A549 (cell line): ENCODE results near the gene DRGX. TPM values are rescaled to one million over a fixed set of nuclear protein-coding genes. Genes with fewer than 3 reads are reported as not detected.

ENCODE experiments used
- ATAC-seq, 2 experiments: fragments of 200-7000 bp in 1 of 2; fragments of >200 bp in 1 of 2; cut with Nextera tagmentation in 1 of 2; cut with Tn5 transposase in 1 of 2; 3 replicates each; pipeline versions ENCODE4 v1.8.0 to v1.9.1; 2018 to 2020; ENCODE audit warnings: mild to moderate bottlenecking in 1 of 2, moderate library complexity in 1 of 2
- CTCF ChIA-PET: fragments of 300-600 bp; sonication (Branson Sonifier 250); formaldehyde crosslinking; extraction: SDS; loops from one replicate; lab custom pipeline; 2021; ENCODE audit warnings: antibody characterized with exemption, inconsistent platforms; lab: Yijun Ruan, JAX
- POLR2A ChIA-PET: fragments of 350-600 bp; formaldehyde crosslinking; extraction: SDS; loops from one replicate; lab custom pipeline; 2021; ENCODE audit warnings: antibody characterized with exemption, inconsistent platforms; lab: Yijun Ruan, JAX
- DNase-seq, 2 experiments: peaks; one replicate each; pipeline versions ENCODE4 v3.0.0 to v3.0.0-alpha.2; 2011 to 2016; ENCODE audit warnings: low read depth in 1 of 2, low spot score in 1 of 2
- FAIRE-seq: peaks from 2 replicates; lab custom pipeline; 2011; peaks lifted over from hg19 to GRCh38; lab: Jason Lieb, UNC
- H3K27ac ChIP-seq, 2 experiments: fragments of >200 bp; sonication (Bioruptor Twin); formaldehyde crosslinking; 3 replicates each; pipeline ENCODE4 v1.5.1; 2016 to 2017
- H3K4me1 ChIP-seq: fragments of >200 bp; sonication (Bioruptor Twin); formaldehyde crosslinking; 3 replicates; pipeline ENCODE4 v1.6.1; 2016
- H3K4me2 ChIP-seq: fragments of >200 bp; sonication (Bioruptor Twin); formaldehyde crosslinking; 3 replicates; pipeline ENCODE4 v1.6.1; 2016
- H3K4me3 ChIP-seq: fragments of >200 bp; sonication (Bioruptor Twin); formaldehyde crosslinking; 3 replicates; pipeline ENCODE4 v1.5.1; 2016
- H3K9me3 ChIP-seq: fragments of >200 bp; sonication (Bioruptor Twin); formaldehyde crosslinking; 3 replicates; pipeline ENCODE4 v1.6.1; 2016
- ATOH8 ChIP-seq: fragments of 250-450 bp; sonication (Bioruptor Pico); IDR thresholded peaks from 2 replicates; pipeline ENCODE4 v1.5.0; 2020; ENCODE audit warnings: low read depth, mild to moderate bottlenecking, moderate library complexity
- CEBPB ChIP-seq, 2 experiments: fragments of >200 bp in 1 of 2; sonication (Bioruptor Twin) in 1 of 2; formaldehyde crosslinking in 1 of 2; IDR thresholded peaks; 2 replicates each; pipeline ENCODE4 v1.6.1; 2012 to 2016
- EHMT2 ChIP-seq: fragments of 200-600 bp; sonication (generic); IDR thresholded peaks from 2 replicates; pipeline ENCODE4 v1.6.1; 2016; ENCODE audit warnings: antibody characterized with exemption, low read depth, mild to moderate bottlenecking, moderate library complexity
- FOXS1 ChIP-seq: fragments of 250-450 bp; sonication (Bioruptor Pico); IDR thresholded peaks from 2 replicates; pipeline ENCODE4 v1.5.0; 2020; ENCODE audit warnings: mild to moderate bottlenecking, moderate library complexity
- HEYL ChIP-seq: fragments of 250-450 bp; sonication (Bioruptor Pico); IDR thresholded peaks from 2 replicates; pipeline ENCODE4 v1.8.0; 2021; ENCODE audit warnings: mild to moderate bottlenecking, moderate library complexity
- HOXA7 ChIP-seq: fragments of 250-450 bp; sonication (Bioruptor Pico); IDR thresholded peaks from 2 replicates; pipeline ENCODE4 v1.5.0; 2020; ENCODE audit warnings: mild to moderate bottlenecking, moderate library complexity
- HOXB13 ChIP-seq: fragments of 250-450 bp; sonication (Bioruptor Pico); IDR thresholded peaks from 2 replicates; pipeline ENCODE4 v1.5.0; 2020; ENCODE audit warnings: low read depth, mild to moderate bottlenecking, moderate library complexity
- JUN ChIP-seq, 2 experiments: fragments of >200 bp; sonication (Bioruptor Twin); formaldehyde crosslinking; IDR thresholded peaks; 2 replicates in 1 of 2; 3 replicates in 1 of 2; pipeline ENCODE4 v1.6.1; 2016 to 2017
- KDM1A ChIP-seq: fragments of 200-600 bp; sonication (generic); IDR thresholded peaks from 2 replicates; pipeline ENCODE4 v1.6.1; 2016; ENCODE audit warnings: low read depth, mild to moderate bottlenecking
- KDM5A ChIP-seq: fragments of 200-600 bp; sonication (generic); IDR thresholded peaks from 2 replicates; pipeline ENCODE4 v1.6.1; 2016; ENCODE audit warnings: antibody characterized with exemption, mild to moderate bottlenecking
- MYC ChIP-seq: IDR thresholded peaks from 2 replicates; pipeline ENCODE4 v1.6.1; 2012; ENCODE audit warnings: mild to moderate bottlenecking, inconsistent platforms, low read length, improper control_type of control experiment, borderline replicate concordance
- NPAS2 ChIP-seq: fragments of 250-450 bp; sonication (Bioruptor Pico); IDR thresholded peaks from 2 replicates; pipeline ENCODE4 v1.8.0; 2022; ENCODE audit warnings: mild to moderate bottlenecking, moderate library complexity, borderline replicate concordance
- NR3C1 ChIP-seq: fragments of >200 bp; sonication (Bioruptor Twin); formaldehyde crosslinking; IDR thresholded peaks from 3 replicates; pipeline ENCODE4 v1.6.1; 2017
- PBX3 ChIP-seq: IDR thresholded peaks from 2 replicates; pipeline ENCODE4 v1.6.1; 2012
- POLR2A ChIP-seq: IDR thresholded peaks from 2 replicates; pipeline ENCODE4 v1.6.1; 2012; ENCODE audit warnings: mild to moderate bottlenecking, low read length
- POLR2AphosphoS2 ChIP-seq: conservative IDR thresholded peaks from 2 replicates; pipeline ENCODE4 v1.6.1; 2012; ENCODE audit warnings: low read length, improper control_type of control experiment, inconsistent platforms
- RNF2 ChIP-seq: fragments of 200-600 bp; sonication (generic); IDR thresholded peaks from 2 replicates; pipeline ENCODE4 v1.6.1; 2016; ENCODE audit warnings: low read depth, mild to moderate bottlenecking, antibody characterized with exemption, moderate library complexity, borderline replicate concordance
- SMC3 ChIP-seq: fragments of >200 bp; sonication (Bioruptor Twin); formaldehyde crosslinking; IDR thresholded peaks from 3 replicates; pipeline ENCODE4 v1.6.1; 2018; ENCODE audit warnings: inconsistent platforms
- ZC3H11A ChIP-seq: fragments of 450-650 bp; IDR thresholded peaks from 2 replicates; pipeline ENCODE4 v1.6.1; 2014; ENCODE audit warnings: antibody characterized with exemption, mild to moderate bottlenecking
- ZNF302 ChIP-seq: fragments of 250-450 bp; sonication (Bioruptor Pico); IDR thresholded peaks from 2 replicates; pipeline ENCODE4 v1.9.0; 2021; ENCODE audit warnings: inconsistent platforms, mild to moderate bottlenecking, moderate library complexity
- WGBS: methylation state at CpG from one replicate; pipeline ENCODE4 v1.1.6; 2017; ENCODE audit errors: missing lambda C conversion rate; 5-methylcytosine and 5-hydroxymethylcytosine counted together
- polyA plus RNA-seq, 4 experiments: library from polyadenylated mRNA; depleted of rRNA in 3 of 4; stranded (reverse); fragments of >200 nt; fragmentation: RNase III in 1 of 4; extraction: RNeasy Plus Mini Kit Qiagen cat#74134 plus additional on column Dnase treatment in 1 of 4; gene quantifications; 2 replicates in 3 of 4; 3 replicates in 1 of 4; pipeline ENCODE4 v1.2.3, GENCODE V29; 2011 to 2017
- TF ChIP-seq, protein P1 (sequence below): fragments of >200 bp; sonication (Bioruptor Twin); formaldehyde crosslinking; IDR thresholded peaks from 3 replicates; pipeline ENCODE4 v1.5.1; 2016
- TF ChIP-seq, protein P2 (sequence below): fragments of 450-650 bp; IDR thresholded peaks from 2 replicates; pipeline ENCODE4 v1.6.1; 2014; ENCODE audit warnings: antibody characterized with exemption

DRGX gene
- polyA plus RNA-seq, 2 of the 4 experiments (the other 2 are of a cell fraction), result not detected

GRCh38 chr10:49344840-49345239 lies 51.0 kb downstream of the DRGX start:
- Histone ChIP-seq H3K27ac (no peak overlapping the region), H3K4me2 (no peak overlapping the region), H3K9me3 (no peaks in the 10 kb centered on the region; the same call in 2 of the 3 replicates), H3K4me1 (no peaks in the 10 kb centered on the region), H3K4me3 (no peak overlapping the region)
- TF ChIP-seq EHMT2, result no peak
- TF ChIP-seq RNF2, result no peak
- TF ChIP-seq JUN (IDR thresholded peaks at IDR 0.05), result no peak
- TF ChIP-seq NPAS2 (CRISPR knock-in tag), result no peak
- no peak for TF ChIP-seq ATOH8
- no peak for TF ChIP-seq FOXS1 (CRISPR knock-in tag)
- TF ChIP-seq POLR2AphosphoS2, result no peak
- ChIA-PET POLR2A (no interaction called here), CTCF (no interaction called here)
- FAIRE-seq (no peak), ATAC-seq (no peak), DNase-seq (no peak)
- 34% methylated on average over 2 of the region's 2 CpGs for WGBS

DNA sequence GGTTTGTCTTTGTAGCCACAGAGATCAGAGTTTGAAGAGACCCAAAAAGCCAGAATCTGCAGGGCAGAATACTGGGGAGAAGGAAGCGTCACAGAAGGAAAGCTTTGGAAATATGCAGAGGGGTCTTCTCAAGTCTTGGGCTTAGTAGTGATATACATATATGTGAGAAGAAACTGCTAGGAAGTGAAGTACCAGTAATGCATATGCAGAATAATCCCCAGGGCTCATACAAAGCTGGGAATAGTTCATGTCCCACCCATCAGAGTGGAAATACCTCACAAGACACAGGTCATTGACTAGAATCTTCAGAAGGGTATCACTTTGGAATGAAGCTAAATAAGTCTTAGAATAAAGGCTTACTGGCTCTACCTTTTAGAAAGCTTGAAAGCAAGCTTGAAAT lies 57.3 kb downstream of the DRGX start:
- ATAC-seq, result no peak
- 28% methylated on average over 1 of the region's 1 CpG for WGBS
- H3K27ac ChIP-seq, result no peak overlapping the region
- no peaks in the 10 kb centered on the region for H3K4me1 ChIP-seq
- FAIRE-seq, result no peak
- TF ChIP-seq HEYL (CRISPR knock-in tag), result no peak
- no peak for TF ChIP-seq CEBPB (IDR thresholded peaks at IDR 0.05)
- no peak for TF ChIP-seq HOXB13
- no peak for TF ChIP-seq MYC
- no peak for TF ChIP-seq NR3C1
- TF ChIP-seq FOXS1 (CRISPR knock-in tag), result no peak
- TF ChIP-seq, protein P1, sequence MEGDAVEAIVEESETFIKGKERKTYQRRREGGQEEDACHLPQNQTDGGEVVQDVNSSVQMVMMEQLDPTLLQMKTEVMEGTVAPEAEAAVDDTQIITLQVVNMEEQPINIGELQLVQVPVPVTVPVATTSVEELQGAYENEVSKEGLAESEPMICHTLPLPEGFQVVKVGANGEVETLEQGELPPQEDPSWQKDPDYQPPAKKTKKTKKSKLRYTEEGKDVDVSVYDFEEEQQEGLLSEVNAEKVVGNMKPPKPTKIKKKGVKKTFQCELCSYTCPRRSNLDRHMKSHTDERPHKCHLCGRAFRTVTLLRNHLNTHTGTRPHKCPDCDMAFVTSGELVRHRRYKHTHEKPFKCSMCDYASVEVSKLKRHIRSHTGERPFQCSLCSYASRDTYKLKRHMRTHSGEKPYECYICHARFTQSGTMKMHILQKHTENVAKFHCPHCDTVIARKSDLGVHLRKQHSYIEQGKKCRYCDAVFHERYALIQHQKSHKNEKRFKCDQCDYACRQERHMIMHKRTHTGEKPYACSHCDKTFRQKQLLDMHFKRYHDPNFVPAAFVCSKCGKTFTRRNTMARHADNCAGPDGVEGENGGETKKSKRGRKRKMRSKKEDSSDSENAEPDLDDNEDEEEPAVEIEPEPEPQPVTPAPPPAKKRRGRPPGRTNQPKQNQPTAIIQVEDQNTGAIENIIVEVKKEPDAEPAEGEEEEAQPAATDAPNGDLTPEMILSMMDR, result no peak
- no peak for TF ChIP-seq KDM5A
- no peak for TF ChIP-seq NPAS2 (CRISPR knock-in tag)
- TF ChIP-seq, protein P2, sequence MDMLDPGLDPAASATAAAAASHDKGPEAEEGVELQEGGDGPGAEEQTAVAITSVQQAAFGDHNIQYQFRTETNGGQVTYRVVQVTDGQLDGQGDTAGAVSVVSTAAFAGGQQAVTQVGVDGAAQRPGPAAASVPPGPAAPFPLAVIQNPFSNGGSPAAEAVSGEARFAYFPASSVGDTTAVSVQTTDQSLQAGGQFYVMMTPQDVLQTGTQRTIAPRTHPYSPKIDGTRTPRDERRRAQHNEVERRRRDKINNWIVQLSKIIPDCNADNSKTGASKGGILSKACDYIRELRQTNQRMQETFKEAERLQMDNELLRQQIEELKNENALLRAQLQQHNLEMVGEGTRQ, result no peak
- no peak for TF ChIP-seq POLR2A
- no peak for DNase-seq
- H3K9me3 ChIP-seq, result no peaks in the 10 kb centered on the region
- ChIA-PET CTCF (interaction anchor here (1.1 to 1.3 kb wide), 2 partner anchors 61 to 68 kb away, joined by 3 read pairs; no protein-coding TSS in a partner anchor), POLR2A (no interaction called here)
- H3K4me2 ChIP-seq, result no peak overlapping the region
- no peak overlapping the region for H3K4me3 ChIP-seq

- TF ChIP-seq POLR2A (no peak), NR3C1 (no peak), SMC3 (no peak), ZNF302 (CRISPR knock-in tag) (no peak), JUN (IDR thresholded peaks at IDR 0.05) (no peak), PBX3 (no peak), KDM1A (no peak), HOXA7 (CRISPR knock-in tag) (no peak), HOXB13 (no peak), ZC3H11A (no peak)
- TF ChIP-seq, protein P1, result no peak
- no peak for ATAC-seq
- no peak for DNase-seq
- Histone ChIP-seq H3K4me2 (no peak overlapping the region), H3K27ac (no peak overlapping the region), H3K9me3 (no peaks in the 10 kb centered on the region), H3K4me1 (no peaks in the 10 kb centered on the region), H3K4me3 (no peak overlapping the region)
- 8% methylated on average over 1 of the region's 1 CpG for WGBS
- CTCF ChIA-PET, result no interaction called here
- FAIRE-seq, result no peak
- POLR2A ChIA-PET, result no interaction called here
Observed at GRCh38 chr10:49335364-49335972, 60.4 kb downstream of the DRGX start.
